ENCODE data around the gene RHAG.

Gene RHAG

DNA sequence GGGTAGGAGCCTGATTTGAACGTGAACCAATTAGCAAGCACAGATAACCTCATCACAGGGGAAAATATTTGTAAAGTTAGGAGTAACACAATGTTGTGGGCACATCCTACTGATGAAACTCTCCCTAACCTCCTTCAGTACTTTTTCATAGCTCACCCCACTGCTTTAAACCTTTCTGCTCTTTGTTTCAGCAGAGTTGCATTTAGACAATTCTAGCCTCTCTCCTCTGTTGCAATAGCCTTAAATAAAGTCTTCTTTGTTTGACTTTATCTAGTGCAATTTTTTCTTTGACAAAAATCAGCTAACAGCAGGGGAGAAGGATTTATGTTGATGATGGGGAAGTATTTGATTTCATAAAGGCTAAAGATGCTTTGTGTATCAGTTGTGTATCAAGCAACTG lies 72.1 kb downstream of the RHAG start:
- DNase-seq: no peak

DNA sequence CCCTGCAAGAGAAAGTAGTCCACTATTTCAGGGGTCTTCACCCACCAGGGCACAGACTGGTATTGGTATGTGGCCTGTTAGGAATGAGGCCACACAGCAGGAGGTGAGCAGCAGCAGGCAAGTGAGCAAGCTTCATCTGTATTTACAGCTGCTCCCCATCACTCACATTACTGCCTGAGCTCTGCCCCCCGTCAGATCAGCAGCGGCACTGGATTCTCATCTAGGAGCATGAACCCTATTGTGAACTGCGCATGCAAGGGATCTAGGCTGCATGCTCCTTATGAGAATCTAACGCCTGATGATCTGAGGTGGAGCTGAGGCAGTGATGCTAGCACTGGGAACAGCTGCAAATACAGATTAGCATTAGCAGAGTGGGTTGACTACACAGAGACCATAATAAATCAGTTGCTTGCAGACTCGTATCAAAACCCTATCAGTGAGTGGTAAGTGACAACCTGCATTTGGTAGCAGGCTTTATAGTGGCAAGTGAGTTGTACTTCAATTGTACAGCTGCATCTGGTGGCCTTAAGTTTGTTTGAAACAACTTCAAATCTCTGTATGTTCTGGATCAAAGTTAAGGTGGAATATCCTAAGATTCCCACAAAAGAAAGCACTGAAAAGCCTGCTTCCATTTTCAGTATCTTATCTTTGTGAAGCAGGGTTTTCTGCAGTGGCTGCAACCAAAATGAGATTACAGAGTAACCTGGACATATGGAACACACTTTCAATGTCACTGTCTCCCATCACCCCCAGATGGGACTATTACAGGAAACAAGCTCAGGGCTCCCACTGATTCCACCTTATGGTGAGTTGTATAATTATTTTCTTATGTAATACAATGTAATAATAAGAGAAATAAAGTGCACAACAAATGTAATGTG lies 73.4 kb downstream of the RHAG start:
- DNase-seq: no peak

GRCh38 chr6:49558238-49558637 lies 78.4 kb downstream of the RHAG start:
- DNase-seq: no peak

DNA sequence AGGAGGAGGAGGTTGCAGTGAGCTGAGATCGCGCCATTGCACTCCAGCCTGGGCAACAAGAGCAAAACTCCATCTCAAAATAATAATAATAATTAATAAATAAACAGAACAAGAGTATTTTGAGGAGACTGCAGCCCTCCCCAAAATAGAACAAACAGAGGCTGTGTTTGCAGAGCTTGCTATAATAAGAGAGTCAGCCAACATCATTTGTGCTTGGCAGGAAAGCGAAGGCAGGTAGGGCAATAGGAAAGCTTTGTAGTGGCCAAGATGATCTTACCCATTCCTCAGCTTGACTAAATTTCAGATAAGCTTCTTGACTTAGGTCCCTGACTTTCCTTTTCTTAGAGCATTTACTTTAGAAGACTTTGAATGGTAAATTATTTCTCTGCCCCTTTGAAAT lies 79.5 kb downstream of the RHAG start:
- no peak for DNase-seq

- peak; percentile 46 to 70 (median 56) for DNase-seq
These were observed 80.2 kb downstream of the RHAG start for GRCh38 chr6:49556429-49556837.

DNA sequence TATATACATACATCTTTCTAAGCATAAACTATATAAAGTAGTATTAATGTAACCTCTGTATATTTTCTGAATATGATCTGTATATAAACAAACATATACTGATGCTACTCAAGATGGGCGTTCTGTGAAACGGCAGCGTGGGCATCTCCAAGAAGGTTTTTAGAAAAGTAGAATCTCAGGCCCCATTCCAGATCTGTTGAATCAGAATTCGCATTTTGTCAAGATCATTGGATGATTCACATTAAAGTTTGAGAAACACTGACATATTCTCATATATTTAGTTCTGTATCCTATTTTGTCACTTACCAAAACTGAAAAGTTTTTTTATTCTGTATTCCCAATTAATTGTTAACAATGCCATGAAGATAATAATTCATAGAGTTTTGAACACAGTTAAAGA lies 80.7 kb downstream of the RHAG start:
- DNase-seq: no peak
